Measurements from ENCODE around the gene C6orf47. TPM values are rescaled to one million over a fixed set of nuclear protein-coding genes. Genes with fewer than 3 reads are reported as not detected.
A peak's percentile ranks its signal among the peaks of the same experiment; 100 is the strongest.

C6orf47 gene
- total and polyA plus RNA-seq, 5 donors from 2014 or later, result 18.8 to 30.5 (median 25.2) TPM

- Mint-ChIP-seq H3K36me3 (peaks cover 15% of the 10 kb centered on the region), H3K27me3 (peaks cover 8% of the 10 kb centered on the region), H3K4me1 (peaks cover 4 to 78% (median 45%) of the 10 kb centered on the region in 4 donors), H3K27ac (no peak overlapping the region), H3K4me3 (peak overlapping the region in 3 of 4 donors; percentile 56 to 99 (median 59)), H3K9me3 (peaks cover 0 to 7% (median 0%) of the 10 kb centered on the region in 7 donors)
- no peak overlapping the region for H3K27ac ChIP-seq (ENCODE audit: insufficient read depth, low read length, poor library complexity, severe bottlenecking)
- no peaks in the 10 kb centered on the region for H3K9me3 ChIP-seq (ENCODE audit: control insufficient read depth in 2 of 2, low read length in 2 of 2)
- peaks cover 50% of the 10 kb centered on the region for H3K4me1 ChIP-seq (ENCODE audit: control insufficient read depth, insufficient read depth, low read length, poor library complexity, severe bottlenecking)
- peaks cover 17% of the 10 kb centered on the region for H3K36me3 ChIP-seq (ENCODE audit: control insufficient read depth, insufficient read depth, low read length)
- H3K27me3 ChIP-seq (ENCODE audit: control insufficient read depth, insufficient read depth, low read length), result no peaks in the 10 kb centered on the region
- no peak overlapping the region for H3K4me3 ChIP-seq (ENCODE audit: low read depth, low read length)
- ATAC-seq (ENCODE audit: low read depth in 2 of 2) (no peak), DNase-seq (no peak)
These were observed 5.8 kb downstream of the C6orf47 start for GRCh38 chr6:31654574-31655348.

GRCh38 chr6:31652925-31653724 lies 7.5 kb downstream of the C6orf47 start:
- H3K4me3 ChIP-seq (ENCODE audit: low read depth, low read length), result peak overlapping the region; percentile 92
- DNase-seq, result peak in 1 of 3 donors; percentile 83
- Mint-ChIP-seq H3K36me3 (peaks cover 23% of the 10 kb centered on the region), H3K27ac (peak overlapping the region; percentile 99 to 100 (median 100)), H3K4me3 (peak overlapping the region; percentile 92 to 98 (median 98)), H3K4me1 (peaks cover 4 to 70% (median 40%) of the 10 kb centered on the region in 4 donors), H3K9me3 (peaks cover 0 to 9% (median 0%) of the 10 kb centered on the region in 7 donors), H3K27me3 (peaks cover 8% of the 10 kb centered on the region)
- no peaks in the 10 kb centered on the region for H3K9me3 ChIP-seq (ENCODE audit: control insufficient read depth in 2 of 2, low read length in 2 of 2)
- ATAC-seq (ENCODE audit: low read depth in 2 of 2), result peak; percentile 68 to 70
- H3K4me1 ChIP-seq (ENCODE audit: control insufficient read depth, insufficient read depth, low read length, poor library complexity, severe bottlenecking), result peaks cover 33% of the 10 kb centered on the region
- H3K27me3 ChIP-seq (ENCODE audit: control insufficient read depth, insufficient read depth, low read length), result no peaks in the 10 kb centered on the region
- H3K36me3 ChIP-seq (ENCODE audit: control insufficient read depth, insufficient read depth, low read length), result peaks cover 28% of the 10 kb centered on the region
- peak overlapping the region; percentile 99 for H3K27ac ChIP-seq (ENCODE audit: insufficient read depth, low read length, poor library complexity, severe bottlenecking)

GRCh38 chr6:31651602-31652191 lies 8.9 kb downstream of the C6orf47 start:
- H3K4me1 ChIP-seq (ENCODE audit: control insufficient read depth, insufficient read depth, low read length, poor library complexity, severe bottlenecking), result peaks cover 23% of the 10 kb centered on the region
- H3K27me3 Mint-ChIP-seq, result peaks cover 8% of the 10 kb centered on the region
- H3K27ac Mint-ChIP-seq, result peak overlapping the region; percentile 99 to 100 (median 100)
- ATAC-seq (ENCODE audit: low read depth in 2 of 2), result peak in 1 of 2 donors; percentile 19
- peak overlapping the region; percentile 99 for H3K27ac ChIP-seq (ENCODE audit: insufficient read depth, low read length, poor library complexity, severe bottlenecking)
- peaks cover 0 to 9% (median 0%) of the 10 kb centered on the region in 7 donors for H3K9me3 Mint-ChIP-seq
- peak in 1 of 3 donors; percentile 77 for DNase-seq
- peak overlapping the region; percentile 92 to 98 (median 98) for H3K4me3 Mint-ChIP-seq
- H3K36me3 ChIP-seq (ENCODE audit: control insufficient read depth, insufficient read depth, low read length), result peaks cover 34% of the 10 kb centered on the region
- peak overlapping the region; percentile 92 for H3K4me3 ChIP-seq (ENCODE audit: low read depth, low read length)
- peaks cover 30% of the 10 kb centered on the region for H3K36me3 Mint-ChIP-seq
- H3K9me3 ChIP-seq (ENCODE audit: control insufficient read depth in 2 of 2, low read length in 2 of 2), result no peaks in the 10 kb centered on the region
- no peaks in the 10 kb centered on the region for H3K27me3 ChIP-seq (ENCODE audit: control insufficient read depth, insufficient read depth, low read length)
- peaks cover 4 to 58% (median 30%) of the 10 kb centered on the region in 4 donors for H3K4me1 Mint-ChIP-seq

GRCh38 chr6:31645325-31645724 lies 15.3 kb downstream of the C6orf47 start:
- H3K9me3 ChIP-seq (ENCODE audit: control insufficient read depth in 2 of 2, low read length in 2 of 2), result no peaks in the 10 kb centered on the region
- peaks cover 86% of the 10 kb centered on the region for H3K36me3 ChIP-seq (ENCODE audit: control insufficient read depth, insufficient read depth, low read length)
- Mint-ChIP-seq H3K9me3 (peaks cover 0 to 2% (median 0%) of the 10 kb centered on the region in 7 donors), H3K27ac (peak overlapping the region in 2 of 3 donors; percentile 44 to 45), H3K4me1 (peaks cover 0 to 20% (median 11%) of the 10 kb centered on the region in 4 donors), H3K4me3 (no peak overlapping the region), H3K27me3 (no peaks in the 10 kb centered on the region), H3K36me3 (peaks cover 44% of the 10 kb centered on the region)
- ATAC-seq (ENCODE audit: low read depth in 2 of 2) (no peak), DNase-seq (no peak)
- H3K4me3 ChIP-seq (ENCODE audit: low read depth, low read length), result no peak overlapping the region
- H3K27ac ChIP-seq (ENCODE audit: insufficient read depth, low read length, poor library complexity, severe bottlenecking), result no peak overlapping the region
- H3K4me1 ChIP-seq (ENCODE audit: control insufficient read depth, insufficient read depth, low read length, poor library complexity, severe bottlenecking), result no peaks in the 10 kb centered on the region
- H3K27me3 ChIP-seq (ENCODE audit: control insufficient read depth, insufficient read depth, low read length), result no peaks in the 10 kb centered on the region

GRCh38 chr6:31643818-31644454 lies 16.6 kb downstream of the C6orf47 start:
- Histone ChIP-seq H3K27me3 (ENCODE audit: control insufficient read depth, insufficient read depth, low read length) (no peaks in the 10 kb centered on the region), H3K4me3 (ENCODE audit: low read depth, low read length) (no peak overlapping the region), H3K27ac (ENCODE audit: insufficient read depth, low read length, poor library complexity, severe bottlenecking) (no peak overlapping the region), H3K4me1 (ENCODE audit: control insufficient read depth, insufficient read depth, low read length, poor library complexity, severe bottlenecking) (no peaks in the 10 kb centered on the region), H3K36me3 (ENCODE audit: control insufficient read depth, insufficient read depth, low read length) (peaks cover 91% of the 10 kb centered on the region), H3K9me3 (ENCODE audit: control insufficient read depth in 2 of 2, low read length in 2 of 2) (no peaks in the 10 kb centered on the region)
- peaks cover 0 to 2% (median 0%) of the 10 kb centered on the region in 7 donors for H3K9me3 Mint-ChIP-seq
- peaks cover 0 to 7% (median 4%) of the 10 kb centered on the region in 4 donors for H3K4me1 Mint-ChIP-seq
- peaks cover 45% of the 10 kb centered on the region for H3K36me3 Mint-ChIP-seq
- no peak overlapping the region for H3K4me3 Mint-ChIP-seq
- ATAC-seq (ENCODE audit: low read depth in 2 of 2) (no peak), DNase-seq (no peak)
- H3K27ac Mint-ChIP-seq, result no peak overlapping the region
- no peaks in the 10 kb centered on the region for H3K27me3 Mint-ChIP-seq

GRCh38 chr6:31642798-31643570 lies 17.6 kb downstream of the C6orf47 start:
- peaks cover 44% of the 10 kb centered on the region for H3K36me3 Mint-ChIP-seq
- no peak overlapping the region for H3K27ac Mint-ChIP-seq
- ATAC-seq (ENCODE audit: low read depth in 2 of 2) (no peak), DNase-seq (no peak)
- H3K36me3 ChIP-seq (ENCODE audit: control insufficient read depth, insufficient read depth, low read length), result peaks cover 90% of the 10 kb centered on the region
- no peaks in the 10 kb centered on the region for H3K4me1 ChIP-seq (ENCODE audit: control insufficient read depth, insufficient read depth, low read length, poor library complexity, severe bottlenecking)
- no peak overlapping the region for H3K4me3 Mint-ChIP-seq
- H3K27ac ChIP-seq (ENCODE audit: insufficient read depth, low read length, poor library complexity, severe bottlenecking), result no peak overlapping the region
- H3K9me3 ChIP-seq (ENCODE audit: control insufficient read depth in 2 of 2, low read length in 2 of 2), result no peaks in the 10 kb centered on the region
- H3K27me3 Mint-ChIP-seq, result no peaks in the 10 kb centered on the region
- no peaks in the 10 kb centered on the region for H3K9me3 Mint-ChIP-seq
- no peaks in the 10 kb centered on the region for H3K27me3 ChIP-seq (ENCODE audit: control insufficient read depth, insufficient read depth, low read length)
- H3K4me1 Mint-ChIP-seq, result peaks cover 0 to 6% (median 3%) of the 10 kb centered on the region in 4 donors
- H3K4me3 ChIP-seq (ENCODE audit: low read depth, low read length), result no peak overlapping the region

Measured in CD4-positive, CD25-positive, alpha-beta regulatory T cell (primary cell).